ENCODE results near the gene DOK7.

DOK7 gene

DNA sequence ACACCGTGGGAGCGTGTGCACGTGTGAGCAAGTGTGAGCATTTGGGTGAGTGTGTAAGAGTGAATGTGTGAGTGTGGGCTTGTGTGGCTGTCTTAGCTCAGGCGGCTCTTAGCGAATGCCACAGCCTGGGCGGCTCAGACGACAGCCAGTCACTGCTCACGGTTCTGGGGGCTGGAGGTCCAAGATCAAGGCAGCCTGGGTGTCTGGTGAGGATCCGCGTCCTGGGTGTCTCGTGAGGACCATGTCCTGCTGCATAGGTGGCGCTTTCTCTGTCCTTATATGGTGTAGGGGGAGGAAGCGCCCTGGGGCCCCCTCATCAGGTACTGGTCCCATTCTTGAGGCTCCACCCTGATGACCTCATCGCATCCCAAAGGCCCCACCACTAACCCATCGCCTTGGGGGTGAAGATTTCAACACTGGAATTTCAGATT, 4.5 kb downstream of the DOK7 start:
- H3K4me3 ChIP-seq (replicated peaks; ENCODE audit: low read depth, low read length), result no peak overlapping the region
- TF ChIP-seq, protein P1, sequence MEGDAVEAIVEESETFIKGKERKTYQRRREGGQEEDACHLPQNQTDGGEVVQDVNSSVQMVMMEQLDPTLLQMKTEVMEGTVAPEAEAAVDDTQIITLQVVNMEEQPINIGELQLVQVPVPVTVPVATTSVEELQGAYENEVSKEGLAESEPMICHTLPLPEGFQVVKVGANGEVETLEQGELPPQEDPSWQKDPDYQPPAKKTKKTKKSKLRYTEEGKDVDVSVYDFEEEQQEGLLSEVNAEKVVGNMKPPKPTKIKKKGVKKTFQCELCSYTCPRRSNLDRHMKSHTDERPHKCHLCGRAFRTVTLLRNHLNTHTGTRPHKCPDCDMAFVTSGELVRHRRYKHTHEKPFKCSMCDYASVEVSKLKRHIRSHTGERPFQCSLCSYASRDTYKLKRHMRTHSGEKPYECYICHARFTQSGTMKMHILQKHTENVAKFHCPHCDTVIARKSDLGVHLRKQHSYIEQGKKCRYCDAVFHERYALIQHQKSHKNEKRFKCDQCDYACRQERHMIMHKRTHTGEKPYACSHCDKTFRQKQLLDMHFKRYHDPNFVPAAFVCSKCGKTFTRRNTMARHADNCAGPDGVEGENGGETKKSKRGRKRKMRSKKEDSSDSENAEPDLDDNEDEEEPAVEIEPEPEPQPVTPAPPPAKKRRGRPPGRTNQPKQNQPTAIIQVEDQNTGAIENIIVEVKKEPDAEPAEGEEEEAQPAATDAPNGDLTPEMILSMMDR (IDR thresholded peaks at IDR 0.05; ENCODE audit: low read depth, low read length, missing control alignments), result no peak

DNA sequence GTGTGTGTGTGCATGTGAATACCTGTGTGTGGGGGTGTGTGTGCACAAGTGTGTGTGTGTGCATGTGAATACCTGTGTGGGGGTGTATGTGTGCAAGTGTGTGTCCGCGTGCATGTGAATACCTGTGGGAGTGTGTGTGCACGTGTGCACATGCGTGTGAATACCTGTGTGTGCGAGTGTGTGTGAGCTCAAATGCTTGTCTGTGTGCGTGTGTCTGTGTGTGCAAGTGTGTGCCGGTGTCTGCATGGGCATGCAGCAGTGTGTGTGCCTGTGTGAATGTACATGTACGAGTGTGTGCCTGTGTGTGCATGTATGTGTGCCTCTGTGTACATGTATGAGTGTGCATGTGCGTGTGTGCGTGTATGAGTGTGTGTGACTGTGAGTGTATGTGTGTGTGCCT, 5.0 kb downstream of the DOK7 start:
- DNase-seq (ENCODE audit: extremely low read depth, low read depth), result no peak
- H3K4me3 ChIP-seq (replicated peaks; ENCODE audit: low read depth, low read length), result no peak overlapping the region
- TF ChIP-seq, protein P1 (IDR thresholded peaks at IDR 0.05; ENCODE audit: low read depth, low read length, missing control alignments), result no peak

More for the DNA sequence above, 4.5 kb downstream of the DOK7 start:
- no peak for DNase-seq (ENCODE audit: extremely low read depth, low read depth)

DNA sequence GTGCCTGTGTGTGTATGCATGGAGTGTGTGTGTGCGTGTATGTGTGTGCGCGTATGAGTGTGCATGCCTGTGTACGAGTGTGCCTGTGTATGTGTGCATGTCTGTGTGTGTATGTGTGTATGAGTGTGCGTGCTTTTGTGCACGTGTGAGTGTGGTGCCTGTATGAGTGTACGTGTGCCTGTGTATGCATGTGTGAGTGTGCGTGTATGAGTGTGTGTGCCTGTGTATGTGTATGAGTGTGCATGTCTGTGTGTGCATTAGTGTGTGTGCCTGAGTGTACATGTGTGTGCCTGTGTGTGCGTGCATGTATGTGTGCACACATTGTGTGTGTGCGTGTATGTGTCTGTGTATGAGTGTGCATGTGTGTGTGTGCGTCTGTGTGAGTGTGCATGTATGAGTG, 5.7 kb downstream of the DOK7 start:
- TF ChIP-seq, protein P1 (IDR thresholded peaks at IDR 0.05; ENCODE audit: low read depth, low read length, missing control alignments), result no peak
- no peak for DNase-seq (ENCODE audit: extremely low read depth, low read depth)
- H3K4me3 ChIP-seq (replicated peaks; ENCODE audit: low read depth, low read length), result no peak overlapping the region

- H3K4me3 ChIP-seq (replicated peaks; ENCODE audit: low read depth, low read length), result no peak overlapping the region
- no peak for DNase-seq (ENCODE audit: extremely low read depth, low read depth)
- TF ChIP-seq, protein P1 (IDR thresholded peaks at IDR 0.05; ENCODE audit: low read depth, low read length, missing control alignments), result no peak
Measured at GRCh38 chr4:3469386-3470243, 6.5 kb downstream of the DOK7 start.

- H3K4me3 ChIP-seq (replicated peaks; ENCODE audit: low read depth, low read length), result no peak overlapping the region
- TF ChIP-seq, protein P1 (IDR thresholded peaks at IDR 0.05; ENCODE audit: low read depth, low read length, missing control alignments), result no peak
- peak; percentile 19 for DNase-seq (ENCODE audit: extremely low read depth, low read depth)
Measured at GRCh38 chr4:3470244-3471097, 7.4 kb downstream of the DOK7 start.

DNA sequence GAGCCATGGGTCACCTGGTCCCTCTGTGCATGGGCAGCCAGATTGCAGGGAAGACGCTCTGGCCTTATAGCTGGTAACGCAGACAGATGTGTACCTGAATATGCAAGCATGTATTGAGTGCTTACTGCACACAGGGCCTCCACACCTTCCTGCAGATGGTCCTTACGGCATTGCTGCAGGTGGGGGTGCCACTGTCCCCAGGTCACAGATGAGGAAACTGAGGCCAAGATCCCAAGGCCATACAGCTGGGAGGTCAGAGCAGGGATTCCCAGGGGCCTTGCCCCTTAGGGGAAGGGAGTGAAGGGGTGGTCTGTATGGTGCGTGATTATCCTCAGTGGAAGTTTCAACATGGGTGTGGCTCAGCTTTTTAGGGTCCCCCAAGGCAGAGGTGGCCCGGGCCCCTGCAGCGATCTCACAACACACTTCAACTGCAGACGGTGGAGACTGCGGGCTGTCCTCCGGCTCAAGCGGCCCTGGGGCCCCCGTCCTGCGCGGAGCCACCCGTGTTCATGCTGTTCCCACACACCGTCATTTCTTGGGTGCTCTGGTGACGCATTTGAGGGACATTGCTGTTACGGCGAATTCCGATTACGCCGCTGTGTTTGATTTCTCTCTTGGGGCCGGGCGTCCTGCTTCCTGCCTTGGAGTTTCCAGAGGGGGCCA, 8.1 kb downstream of the DOK7 start:
- H3K4me3 ChIP-seq (replicated peaks; ENCODE audit: low read depth, low read length), result no peak overlapping the region
- no peak for DNase-seq (ENCODE audit: extremely low read depth, low read depth)
- TF ChIP-seq, protein P1 (IDR thresholded peaks at IDR 0.05; ENCODE audit: low read depth, low read length, missing control alignments), result no peak

Data from HFF-Myc (cell line).